OCI-LY1 (cell line): ENCODE measurements around the gene MYLK4.

Experiments used
- CTCF ChIP-seq: fragments of 200-600 bp; sonication (generic), shearing (Covaris generic); IDR thresholded peaks from 2 replicates; pipeline ENCODE4 v1.5.1; 2017; ENCODE audit warnings: mild to moderate bottlenecking, antibody characterized with exemption, low read length, moderate library complexity, mixed read lengths
- EZH2 ChIP-seq: fragments of 200-600 bp; sonication (generic), shearing (Covaris generic); IDR thresholded peaks from 2 replicates; pipeline ENCODE4 v1.8.0; 2017; ENCODE audit warnings: borderline replicate concordance, mixed run types, mild to moderate bottlenecking, antibody characterized with exemption, low read length, moderate library complexity, mixed read lengths

GRCh38 chr6:2792330-2793110, 41.8 kb upstream of the MYLK4 start:
- TF ChIP-seq CTCF (no peak), EZH2 (no peak)
